Activated B cell treated with CpG ODN at 0.5 μM for 24 hours (primary cell): Measurements from ENCODE around the gene TCEA2. TPM values are rescaled to one million over a fixed set of nuclear protein-coding genes. Genes with fewer than 3 reads are reported as not detected.

Source experiments
- ATAC-seq: fragments of 200-7000 bp; cut with Tn5 transposase; one replicate; pipeline ENCODE4 v1.10.0; 2021; ENCODE audit warnings: low read depth, mild to moderate bottlenecking, moderate library complexity
- CTCF ChIA-PET: fragments of 350-600 bp; sonication (Branson Sonifier 250); formaldehyde crosslinking; loops from one replicate; lab custom pipeline; 2021; ENCODE audit warnings: antibody characterized with exemption; lab: Charles Lee
- POLR2A ChIA-PET: fragments of 350-600 bp; sonication (Branson Sonifier 250); formaldehyde crosslinking; loops from one replicate; lab custom pipeline; 2021; ENCODE audit warnings: antibody characterized with exemption; lab: Charles Lee
- DNase-seq: peaks from one replicate; pipeline ENCODE4 v3.0.0; 2022
- H3K27ac Mint-ChIP-seq: one replicate; pipeline ENCODE4 v1.8.0; 2020; ENCODE audit warnings: mixed read lengths
- H3K27me3 Mint-ChIP-seq: one replicate; pipeline ENCODE4 v1.8.0; 2021; ENCODE audit warnings: mixed read lengths
- H3K36me3 Mint-ChIP-seq: one replicate; pipeline ENCODE4 v1.8.0; 2021; ENCODE audit warnings: low read depth, mixed read lengths
- H3K4me1 Mint-ChIP-seq: one replicate; pipeline ENCODE4 v1.8.0; 2021; ENCODE audit warnings: mixed read lengths
- H3K4me3 Mint-ChIP-seq: one replicate; pipeline ENCODE4 v1.8.0; 2020; ENCODE audit warnings: mild to moderate bottlenecking, mixed read lengths
- H3K9me3 Mint-ChIP-seq: one replicate; pipeline ENCODE4 v1.8.0; 2020; ENCODE audit warnings: mixed read lengths
- CTCF ChIP-seq: fragments of 200-600 bp; IDR thresholded peaks from one replicate; pipeline ENCODE4 v1.8.0; 2022; ENCODE audit warnings: antibody characterized with exemption, mild to moderate bottlenecking
- intact Hi-C: fragments of 100-400 bp; cut with micrococcal nuclease; formaldehyde crosslinking; loops from one replicate; pipeline ENCODE4 v1.15.1; 2024
- total RNA-seq: library from RNA; stranded (reverse); gene quantifications from 2 replicates; pipeline ENCODE4 v1.2.3, GENCODE V29; 2022

The TCEA2 gene
- total RNA-seq, 1 donor from 2014 or later = 20.3 TPM

GRCh38 chr20:64049878-64050260, 13.1 kb upstream of the TCEA2 start:
- CTCF ChIA-PET = interaction anchor here (1.0 kb wide), 1 partner anchor 13 kb away, joined by 6 read pairs; the partner anchor contains the start of gene TCEA2
- POLR2A ChIA-PET = interaction anchor here (1.0 kb wide), 1 partner anchor 11 kb away, joined by 10 read pairs; no protein-coding TSS in a partner anchor
- H3K4me1 Mint-ChIP-seq = peaks cover 6% of the 10 kb centered on the region
- ATAC-seq (no peak), DNase-seq (no peak)
- intact Hi-C loops = no loop called here
- peaks cover 41% of the 10 kb centered on the region for H3K27me3 Mint-ChIP-seq
- H3K27ac Mint-ChIP-seq = no peak overlapping the region
- no peaks in the 10 kb centered on the region for H3K9me3 Mint-ChIP-seq
- peak overlapping the region; percentile 35 for H3K4me3 Mint-ChIP-seq
- no peaks in the 10 kb centered on the region for H3K36me3 Mint-ChIP-seq
- no peak for TF ChIP-seq CTCF

- Mint-ChIP-seq H3K27ac (no peak overlapping the region), H3K9me3 (no peaks in the 10 kb centered on the region), H3K4me1 (peaks cover 6% of the 10 kb centered on the region), H3K36me3 (no peaks in the 10 kb centered on the region), H3K27me3 (peaks cover 44% of the 10 kb centered on the region), H3K4me3 (no peak overlapping the region)
- ChIA-PET POLR2A (interaction anchor here (1.0 kb wide), 1 partner anchor 11 kb away, joined by 10 read pairs; no protein-coding TSS in a partner anchor), CTCF (interaction anchor here (1.0 kb wide), 1 partner anchor 12 kb away, joined by 6 read pairs; the partner anchor contains the start of gene TCEA2)
- ATAC-seq (no peak), DNase-seq (no peak)
- TF ChIP-seq CTCF = no peak
- intact Hi-C loops = no loop called here
These were observed 12.6 kb upstream of the TCEA2 start for GRCh38 chr20:64050261-64051032.

- ChIA-PET CTCF (no interaction called here), POLR2A (interaction anchor here (0.5 kb wide), 1 partner anchor 69 kb away, joined by 3 read pairs; no protein-coding TSS in a partner anchor)
- Mint-ChIP-seq H3K9me3 (no peaks in the 10 kb centered on the region), H3K4me1 (peaks cover 6% of the 10 kb centered on the region), H3K36me3 (no peaks in the 10 kb centered on the region), H3K27ac (no peak overlapping the region), H3K4me3 (no peak overlapping the region), H3K27me3 (peaks cover 43% of the 10 kb centered on the region)
- TF ChIP-seq CTCF = no peak
- ATAC-seq (no peak), DNase-seq (no peak)
- intact Hi-C loops = no loop called here
These were observed 12.0 kb upstream of the TCEA2 start for GRCh38 chr20:64051033-64051452.

- CTCF ChIA-PET = interaction anchor here (1.2 kb wide), 1 partner anchor 12 kb away, joined by 3 read pairs; no protein-coding TSS in a partner anchor
- no peak overlapping the region for H3K4me3 Mint-ChIP-seq
- H3K27ac Mint-ChIP-seq = no peak overlapping the region
- ATAC-seq = no peak
- peaks cover 39% of the 10 kb centered on the region for H3K27me3 Mint-ChIP-seq
- no peak for DNase-seq
- H3K36me3 Mint-ChIP-seq = no peaks in the 10 kb centered on the region
- TF ChIP-seq CTCF = no peak
- no peaks in the 10 kb centered on the region for H3K9me3 Mint-ChIP-seq
- POLR2A ChIA-PET = interaction anchor here (0.5 kb wide), 1 partner anchor 69 kb away, joined by 3 read pairs; no protein-coding TSS in a partner anchor
- peaks cover 6% of the 10 kb centered on the region for H3K4me1 Mint-ChIP-seq
- intact Hi-C loops = no loop called here
These were observed 11.3 kb upstream of the TCEA2 start for GRCh38 chr20:64051561-64052325.

GRCh38 chr20:64052326-64052722, 10.7 kb upstream of the TCEA2 start:
- H3K4me3 Mint-ChIP-seq = no peak overlapping the region
- intact Hi-C loops = no loop called here

More at GRCh38 chr20:64052326-64052722, 10.7 kb upstream of the TCEA2 start:
- DNase-seq = no peak
- H3K36me3 Mint-ChIP-seq = no peaks in the 10 kb centered on the region
- TF ChIP-seq CTCF = no peak
- ATAC-seq = no peak
- ChIA-PET POLR2A (no interaction called here), CTCF (interaction anchor here (1.0 to 1.2 kb wide), 2 partner anchors 13 to 17 kb away, joined by 3 read pairs; no protein-coding TSS in a partner anchor)
- no peaks in the 10 kb centered on the region for H3K9me3 Mint-ChIP-seq
- peaks cover 33% of the 10 kb centered on the region for H3K27me3 Mint-ChIP-seq
- H3K27ac Mint-ChIP-seq = no peak overlapping the region
- peaks cover 9% of the 10 kb centered on the region for H3K4me1 Mint-ChIP-seq
